ENCODE measurements around the gene KCP. TPM values are rescaled to one million over a fixed set of nuclear protein-coding genes. Genes with fewer than 3 reads are reported as not detected.
A peak's percentile ranks its signal among the peaks of the same experiment; 100 is the strongest.

Gene KCP
- total and polyA plus RNA-seq, 9 donors, result 0.05 to 1.8 (median 0.20) TPM; not detected in 4

GRCh38 chr7:128879461-128879938 lies 31.0 kb downstream of the KCP start:
- 73 to 87% (median 74%) methylated on average over 19 of the region's 19 CpGs for WGBS, 3 donors
- Histone ChIP-seq H3K4me3 (no peak overlapping the region), H3K27me3 (no peaks in the 10 kb centered on the region), H3K36me3 (no peaks in the 10 kb centered on the region), H3K9me3 (no peaks in the 10 kb centered on the region), H3K27ac (no peak overlapping the region), H3K4me1 (ENCODE audit: insufficient read depth) (no peaks in the 10 kb centered on the region)
- intact Hi-C loops (cut with DNase I), result loop anchor here in 1 of 4 donors (10.0 kb wide), 1 partner anchor 265 kb away; no protein-coding TSS in a partner anchor
- TF ChIP-seq POLR2A (IDR thresholded peaks at IDR 0.05), result no peak
- peak in 2 of 5 donors; percentile 22 to 39 for DNase-seq

DNA sequence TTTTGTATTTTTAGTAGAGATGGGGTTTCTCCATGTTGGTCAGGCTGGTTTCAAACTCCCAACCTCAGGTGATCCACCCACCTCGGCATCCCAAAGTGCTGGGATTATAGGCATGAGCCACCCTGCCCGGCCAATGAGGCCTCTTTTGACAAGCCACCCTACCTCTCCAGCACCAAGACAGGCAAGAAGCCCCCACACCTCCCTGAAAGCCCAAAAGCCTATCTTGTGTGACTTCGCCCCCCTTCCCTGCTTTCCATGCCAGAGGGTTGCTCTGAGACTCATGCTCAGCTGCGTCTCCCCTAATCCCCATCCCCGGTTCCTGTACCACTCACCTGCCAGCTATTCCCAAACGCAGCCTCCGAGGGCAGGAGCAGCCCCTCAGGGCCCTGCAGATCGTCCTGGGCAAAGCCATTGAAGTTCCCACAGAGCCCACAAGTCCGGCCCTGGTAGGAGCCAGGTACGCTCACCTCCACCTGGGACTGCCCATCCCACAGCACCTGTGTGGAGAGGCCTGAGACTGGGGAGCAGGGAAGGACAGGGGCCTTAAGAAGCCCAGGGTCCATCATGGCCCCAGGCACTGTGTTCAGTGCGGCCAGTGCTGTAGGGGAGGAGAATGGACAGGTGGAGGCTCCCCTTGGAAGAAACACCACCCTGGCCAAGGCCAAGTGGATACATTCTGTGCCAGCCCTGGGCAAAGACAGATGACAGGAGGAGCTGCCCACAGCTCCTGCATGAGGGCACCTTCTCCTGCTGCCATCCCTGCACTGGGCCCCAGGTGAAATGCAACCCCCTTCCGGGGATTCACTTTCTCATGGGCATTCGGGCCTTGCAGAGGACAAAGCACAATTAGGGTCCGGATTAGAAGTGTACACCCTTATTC lies 32.0 kb downstream of the KCP start:
- Histone ChIP-seq H3K4me3 (no peak overlapping the region), H3K27ac (no peak overlapping the region), H3K9me3 (no peaks in the 10 kb centered on the region), H3K27me3 (no peaks in the 10 kb centered on the region), H3K4me1 (ENCODE audit: insufficient read depth) (no peaks in the 10 kb centered on the region), H3K36me3 (no peaks in the 10 kb centered on the region)
- TF ChIP-seq POLR2A (IDR thresholded peaks at IDR 0.05), result no peak
- WGBS, 3 donors, result 87 to 91% (median 89%) methylated on average over 14 of the region's 14 CpGs
- DNase-seq, result peak in 2 of 5 donors; percentile 10 to 24
- intact Hi-C loops (cut with DNase I), result loop anchor here in 1 of 4 donors (10.0 kb wide), 1 partner anchor 264 kb away; no protein-coding TSS in a partner anchor

- TF ChIP-seq EP300 (IDR thresholded peaks at IDR 0.05), result no peak
- no peak for TF ChIP-seq CTCF (IDR thresholded peaks at IDR 0.05)
- TF ChIP-seq POLR2A (IDR thresholded peaks at IDR 0.05), result no peak
Measured at GRCh38 chr7:128877756-128878120, 32.8 kb downstream of the KCP start.

GRCh38 chr7:128876978-128877755 lies 33.3 kb downstream of the KCP start:
- Histone ChIP-seq H3K36me3 (no peaks in the 10 kb centered on the region), H3K4me1 (ENCODE audit: insufficient read depth) (no peaks in the 10 kb centered on the region), H3K27ac (no peak overlapping the region), H3K9me3 (no peaks in the 10 kb centered on the region), H3K27me3 (no peaks in the 10 kb centered on the region), H3K4me3 (no peak overlapping the region)
- TF ChIP-seq EP300 (IDR thresholded peaks at IDR 0.05) (no peak), CTCF (IDR thresholded peaks at IDR 0.05) (no peak), POLR2A (IDR thresholded peaks at IDR 0.05) (no peak)
- DNase-seq, result peak in 2 of 5 donors; percentile 13 to 23
- WGBS, 3 donors, result 87 to 91% (median 89%) methylated on average over 27 to 32 of the region's 32 CpGs
- intact Hi-C loops (cut with DNase I), result loop anchor here in 1 of 4 donors (10.0 kb wide), 1 partner anchor 262 kb away; no protein-coding TSS in a partner anchor

More at GRCh38 chr7:128877756-128878120, 32.8 kb downstream of the KCP start:
- no peaks in the 10 kb centered on the region for H3K27me3 ChIP-seq
- no peak for DNase-seq
- no peak overlapping the region for H3K27ac ChIP-seq
- no peak overlapping the region for H3K4me3 ChIP-seq
- H3K36me3 ChIP-seq, result no peaks in the 10 kb centered on the region
- no peaks in the 10 kb centered on the region for H3K4me1 ChIP-seq (ENCODE audit: insufficient read depth)
- intact Hi-C loops (cut with DNase I), result loop anchor here in 1 of 4 donors (10.0 kb wide), 1 partner anchor 263 kb away; no protein-coding TSS in a partner anchor
- WGBS, 3 donors, result 74 to 81% (median 78%) methylated on average over 4 of the region's 4 CpGs
- H3K9me3 ChIP-seq, result no peaks in the 10 kb centered on the region

DNA sequence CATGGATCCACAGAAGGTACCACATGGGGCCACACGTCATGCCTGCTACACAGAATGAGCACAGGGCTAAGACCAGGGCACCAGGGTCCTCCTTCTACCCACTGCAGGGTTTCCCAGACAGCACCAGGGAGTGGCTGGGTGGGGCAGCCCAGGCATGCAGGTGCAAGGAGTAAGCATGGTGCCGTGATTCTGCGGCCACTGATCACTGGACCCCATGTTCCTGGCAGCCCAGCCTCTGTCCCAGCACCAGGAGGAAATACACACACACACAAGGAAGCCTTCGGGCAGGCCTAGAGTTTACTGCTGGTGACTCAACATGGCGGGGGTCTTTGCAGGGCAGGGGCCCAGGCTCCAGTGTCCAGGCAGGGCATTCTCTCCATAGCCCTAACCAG lies 33.9 kb downstream of the KCP start:
- DNase-seq, result peak in 2 of 5 donors; percentile 3 to 19
- WGBS, 3 donors, result 85 to 91% (median 89%) methylated on average over 4 to 5 of the region's 5 CpGs
- no peaks in the 10 kb centered on the region for H3K4me1 ChIP-seq (ENCODE audit: insufficient read depth)
- no peak overlapping the region for H3K4me3 ChIP-seq
- no peak overlapping the region for H3K27ac ChIP-seq
- intact Hi-C loops (cut with DNase I), result loop anchor here in 1 of 4 donors (10.0 kb wide), 1 partner anchor 262 kb away; no protein-coding TSS in a partner anchor
- TF ChIP-seq POLR2A (IDR thresholded peaks at IDR 0.05) (no peak), EP300 (IDR thresholded peaks at IDR 0.05) (no peak), CTCF (IDR thresholded peaks at IDR 0.05) (no peak)
- no peaks in the 10 kb centered on the region for H3K36me3 ChIP-seq
- H3K9me3 ChIP-seq, result no peaks in the 10 kb centered on the region
- H3K27me3 ChIP-seq, result no peaks in the 10 kb centered on the region

Data from ovary (tissue), 9 donors.